Endodermal cell (in vitro differentiated cells): ENCODE measurements around the gene POLR2L. TPM values are rescaled to one million over a fixed set of nuclear protein-coding genes. Genes with fewer than 3 reads are reported as not detected.

Experiments
- DNase-seq: peaks from one replicate; pipeline ENCODE4 v3.0.0-alpha.2; 2017
- H3K27ac ChIP-seq: 2 replicates; pipeline ENCODE4 v1.5.1; 2013; ENCODE audit warnings: mild to moderate bottlenecking, low read depth, low read length, moderate library complexity
- H3K27me3 ChIP-seq: 2 replicates; pipeline ENCODE4 v1.6.1; 2013; ENCODE audit warnings: mild to moderate bottlenecking, low read length, moderate library complexity; ENCODE audit not compliant: insufficient read depth, control insufficient read depth, poor library complexity, severe bottlenecking
- H3K36me3 ChIP-seq: 2 replicates; pipeline ENCODE4 v1.7.0; 2013; ENCODE audit warnings: mild to moderate bottlenecking, low read length, moderate library complexity; ENCODE audit not compliant: control insufficient read depth, insufficient read depth
- H3K4me1 ChIP-seq: one replicate; pipeline ENCODE4 v1.7.0; 2013; ENCODE audit warnings: low read length; ENCODE audit not compliant: control insufficient read depth, insufficient read depth
- H3K4me3 ChIP-seq: 2 replicates; pipeline ENCODE4 v1.5.1; 2013; ENCODE audit warnings: mild to moderate bottlenecking, low read length, moderate library complexity
- H3K9ac ChIP-seq: 2 replicates; pipeline ENCODE4 v1.6.1; 2013; ENCODE audit warnings: mild to moderate bottlenecking, low read length, moderate library complexity; ENCODE audit not compliant: poor library complexity, severe bottlenecking; ENCODE audit errors: extremely low read depth
- H3K9me3 ChIP-seq: 2 replicates; pipeline ENCODE4 v1.6.1; 2013; ENCODE audit warnings: mild to moderate bottlenecking, low read length, moderate library complexity; ENCODE audit not compliant: control insufficient read depth
- H3K27ac Mint-ChIP-seq: 2 replicates; pipeline ENCODE4 v1.8.0; 2020; ENCODE audit warnings: mixed read lengths
- H3K27me3 Mint-ChIP-seq: 2 replicates; pipeline ENCODE4 v1.8.0; 2021; ENCODE audit warnings: mild to moderate bottlenecking, mixed read lengths; ENCODE audit not compliant: insufficient read depth
- H3K36me3 Mint-ChIP-seq: 2 replicates; pipeline ENCODE4 v1.8.0; 2020; ENCODE audit warnings: low read depth, mixed read lengths
- H3K4me1 Mint-ChIP-seq: 2 replicates; pipeline ENCODE4 v1.8.0; 2020; ENCODE audit warnings: mixed read lengths
- H3K4me3 Mint-ChIP-seq: 2 replicates; pipeline ENCODE4 v1.8.0; 2020; ENCODE audit warnings: mild to moderate bottlenecking, moderate library complexity, mixed read lengths
- H3K9me3 Mint-ChIP-seq: 2 replicates; pipeline ENCODE4 v1.8.0; 2020; ENCODE audit warnings: mild to moderate bottlenecking, mixed read lengths
- CTCF ChIP-seq: fragments of 200-600 bp; sonication (generic); conservative IDR thresholded peaks from 2 replicates; pipeline ENCODE4 v1.5.0; 2021; ENCODE audit warnings: antibody characterized with exemption, mild to moderate bottlenecking
- WGBS, 2 experiments: methylation state at CpG; one replicate each; pipeline versions ENCODE4 v1.1.5 to v1.1.7; 2013; ENCODE audit warnings: missing lambda C conversion rate in 2 of 2, mixed read lengths in 1 of 2; ENCODE audit not compliant: insufficient coverage in 1 of 2, insufficient read length in 1 of 2; 5-methylcytosine and 5-hydroxymethylcytosine counted together
- total RNA-seq, 2 donors: library from RNA; stranded (reverse); fragmentation: NEBNext Ultra II Directional in 1 of 2; extraction: Animal tissue kit (Norgen Biotek cat#: 25700) in 1 of 2; gene quantifications; 2 replicates in 1 of 2; 3 replicates in 1 of 2; pipeline ENCODE4 v1.2.1, GENCODE V29; 2021

POLR2L gene
- total RNA-seq, 2 donors from 2014 or later = 139 to 148 TPM

DNA sequence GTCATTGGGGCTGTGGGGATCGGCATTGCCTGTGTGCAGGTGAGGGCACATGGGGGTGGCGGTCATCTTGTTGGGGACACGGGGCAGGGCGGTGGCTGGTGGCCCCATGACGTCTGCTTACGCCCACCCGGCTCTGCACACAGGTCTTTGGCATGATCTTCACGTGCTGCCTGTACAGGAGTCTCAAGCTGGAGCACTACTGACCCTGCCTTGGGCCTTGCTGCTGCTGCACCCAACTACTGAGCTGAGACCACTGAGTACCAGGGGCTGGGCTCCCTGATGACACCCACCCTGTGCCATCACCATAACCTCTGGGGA lies 4.4 kb downstream of the POLR2L start:
- Histone ChIP-seq H3K27ac (no peak overlapping the region), H3K4me1 (peaks cover 2% of the 10 kb centered on the region), H3K4me3 (no peak overlapping the region), H3K36me3 (peaks cover 49% of the 10 kb centered on the region), H3K9me3 (no peaks in the 10 kb centered on the region), H3K9ac (no peak overlapping the region), H3K27me3 (no peaks in the 10 kb centered on the region)
- H3K9me3 Mint-ChIP-seq = no peaks in the 10 kb centered on the region
- peaks cover 10% of the 10 kb centered on the region for H3K4me1 Mint-ChIP-seq
- no peak overlapping the region for H3K27ac Mint-ChIP-seq
- DNase-seq = no peak
- WGBS, 2 experiments = 81 to 88% methylated on average over 4 to 8 of the region's 8 CpGs
- peaks cover 32% of the 10 kb centered on the region for H3K36me3 Mint-ChIP-seq
- no peak for TF ChIP-seq CTCF
- H3K4me3 Mint-ChIP-seq = no peak overlapping the region
- no peaks in the 10 kb centered on the region for H3K27me3 Mint-ChIP-seq

DNA sequence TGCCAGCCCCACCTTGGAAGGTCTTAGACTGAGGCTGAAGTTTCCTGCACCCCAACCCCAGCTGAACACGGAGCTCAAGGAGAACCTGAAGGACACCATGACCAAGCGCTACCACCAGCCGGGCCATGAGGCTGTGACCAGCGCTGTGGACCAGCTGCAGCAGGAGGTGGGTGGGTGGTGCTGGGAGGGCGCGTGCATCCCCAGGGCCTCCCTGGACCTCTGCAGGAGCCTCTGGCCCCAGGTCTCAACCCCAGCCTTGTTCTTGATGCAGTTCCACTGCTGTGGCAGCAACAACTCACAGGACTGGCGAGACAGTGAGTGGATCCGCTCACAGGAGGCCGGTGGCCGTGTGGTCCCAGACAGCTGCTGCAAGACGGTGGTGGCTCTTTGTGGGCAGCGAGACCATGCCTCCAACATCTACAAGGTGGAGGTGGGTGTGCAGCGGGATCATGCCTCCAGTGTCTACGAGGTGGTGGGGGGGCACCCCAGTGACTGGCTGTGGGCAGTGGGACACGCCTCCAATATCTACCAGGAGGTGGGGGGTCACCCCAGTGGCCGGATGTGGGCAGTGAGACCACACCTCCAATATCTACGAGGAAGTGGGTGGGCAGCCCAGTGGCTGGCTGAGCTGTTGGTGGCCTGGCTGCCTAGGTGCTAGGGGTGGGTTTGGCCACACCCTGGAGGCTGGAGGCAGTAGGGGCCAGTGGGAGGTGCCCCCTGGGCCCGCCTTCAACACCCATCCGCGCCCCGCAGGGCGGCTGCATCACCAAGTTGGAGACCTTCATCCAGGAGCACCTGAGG lies 4.9 kb downstream of the POLR2L start:
- H3K36me3 Mint-ChIP-seq = peaks cover 32% of the 10 kb centered on the region
- TF ChIP-seq CTCF = no peak
- no peak for DNase-seq
- peaks cover 2% of the 10 kb centered on the region for H3K4me1 ChIP-seq
- H3K36me3 ChIP-seq = peaks cover 49% of the 10 kb centered on the region
- H3K9ac ChIP-seq = no peak overlapping the region
- H3K27me3 ChIP-seq = no peaks in the 10 kb centered on the region
- WGBS, 2 experiments = 95 to 98% methylated on average over 15 to 22 of the region's 22 CpGs
- no peak overlapping the region for H3K27ac Mint-ChIP-seq
- no peak overlapping the region for H3K4me3 Mint-ChIP-seq
- H3K9me3 ChIP-seq = no peaks in the 10 kb centered on the region
- H3K27ac ChIP-seq = no peak overlapping the region
- no peaks in the 10 kb centered on the region for H3K9me3 Mint-ChIP-seq
- H3K27me3 Mint-ChIP-seq = peaks cover under 1% of the 10 kb centered on the region
- peaks cover 10% of the 10 kb centered on the region for H3K4me1 Mint-ChIP-seq
- no peak overlapping the region for H3K4me3 ChIP-seq

DNA sequence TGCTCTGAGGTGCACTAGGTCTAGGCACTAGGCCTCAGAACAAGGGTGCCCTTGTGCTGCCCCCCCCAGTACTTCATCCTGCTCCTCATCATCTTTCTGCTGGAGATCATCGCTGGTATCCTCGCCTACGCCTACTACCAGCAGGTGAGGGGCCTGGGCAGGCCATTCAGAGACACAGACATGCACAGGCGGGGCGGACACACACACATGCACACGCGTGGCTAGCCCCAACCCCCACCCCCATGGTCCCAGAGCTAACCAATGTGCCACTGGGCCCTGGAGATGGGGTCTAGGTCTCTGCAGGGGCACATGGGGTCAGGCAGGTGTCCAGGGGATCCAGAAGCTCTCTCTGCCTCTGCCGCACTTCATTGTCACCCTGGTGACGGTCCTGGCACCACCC lies 5.6 kb downstream of the POLR2L start:
- H3K27ac ChIP-seq = no peak overlapping the region
- H3K27me3 Mint-ChIP-seq = peaks cover 8% of the 10 kb centered on the region
- peaks cover 16% of the 10 kb centered on the region for H3K4me1 Mint-ChIP-seq
- H3K9me3 Mint-ChIP-seq = no peaks in the 10 kb centered on the region
- H3K4me1 ChIP-seq = peaks cover 7% of the 10 kb centered on the region
- peaks cover 32% of the 10 kb centered on the region for H3K36me3 Mint-ChIP-seq
- no peak for DNase-seq
- H3K4me3 ChIP-seq = no peak overlapping the region
- H3K4me3 Mint-ChIP-seq = no peak overlapping the region
- 94% methylated on average over 9 of the region's 9 CpGs; no CpG with 5 or more reads in 1 of the 2 experiments for WGBS, 2 experiments
- H3K27me3 ChIP-seq = peaks cover 5% of the 10 kb centered on the region
- H3K9ac ChIP-seq = no peak overlapping the region
- no peaks in the 10 kb centered on the region for H3K9me3 ChIP-seq
- H3K27ac Mint-ChIP-seq = no peak overlapping the region
- TF ChIP-seq CTCF = no peak
- H3K36me3 ChIP-seq = peaks cover 49% of the 10 kb centered on the region
